ENCODE results near the gene B9D2.

DNA sequence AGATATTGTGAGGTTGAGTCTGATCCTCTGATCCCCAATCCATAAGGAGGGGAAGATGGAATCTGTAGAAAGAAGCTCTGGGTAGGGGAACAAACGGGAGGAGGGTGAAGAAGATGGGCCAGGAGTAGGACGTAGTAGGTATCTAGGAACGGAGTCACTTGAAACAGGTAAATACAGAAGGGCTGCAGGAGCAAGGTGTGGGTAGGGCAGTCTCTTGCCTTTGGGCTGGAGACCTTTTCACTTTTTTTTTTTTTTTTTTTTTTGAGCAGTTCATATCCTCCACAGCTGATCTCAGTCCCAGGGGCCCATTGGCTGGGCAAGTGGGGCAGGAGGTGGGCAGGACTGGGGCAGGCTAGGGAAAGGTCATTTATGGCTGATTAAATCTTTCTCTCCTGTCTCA is 35.1 kb upstream of the B9D2 start:
- TF ChIP-seq CTCF (IDR thresholded peaks at IDR 0.05 in 2 of 3, conservative IDR thresholded peaks at IDR 0.05 in 1 of 3; ENCODE audit: borderline replicate concordance in 1 of 3, insufficient read depth in 1 of 3, low read depth in 2 of 3, low read length in 2 of 3) (no peak), TCF7L2 (IDR thresholded peaks at IDR 0.05; ENCODE audit: borderline replicate concordance, extremely low read depth, insufficient read depth, insufficient read length) (no peak)
